Astrocyte (in vitro differentiated cells and primary cell): ENCODE measurements around the gene ISY1. TPM values are rescaled to one million over a fixed set of nuclear protein-coding genes. Genes with fewer than 3 reads are reported as not detected.

Experiments
- DNase-seq: peaks from one replicate; pipeline ENCODE4 v3.0.0-alpha.2; 2010; ENCODE audit warnings: low read depth
- FAIRE-seq: peaks from 2 replicates; lab custom pipeline; 2011; peaks lifted over from hg19 to GRCh38; lab: Jason Lieb, UNC
- H2AFZ ChIP-seq: 2 replicates; pipeline ENCODE4 v1.6.0; 2012; ENCODE audit warnings: low read depth, low read length, inconsistent platforms
- H3K27ac ChIP-seq: 2 replicates; pipeline ENCODE4 v1.5.1; 2011; ENCODE audit warnings: low read depth, low read length, inconsistent platforms
- H3K27me3 ChIP-seq: 2 replicates; pipeline ENCODE4 v1.6.0; 2011; ENCODE audit warnings: low read length, inconsistent platforms; ENCODE audit not compliant: insufficient read depth
- H3K36me3 ChIP-seq: 2 replicates; pipeline ENCODE4 v1.5.1; 2011; ENCODE audit warnings: low read length, inconsistent platforms; ENCODE audit not compliant: insufficient read depth
- H3K4me1 ChIP-seq: 2 replicates; pipeline ENCODE4 v1.5.1; 2011; ENCODE audit warnings: low read length, inconsistent platforms; ENCODE audit not compliant: insufficient read depth
- H3K4me2 ChIP-seq: 2 replicates; pipeline ENCODE4 v1.6.0; 2012; ENCODE audit warnings: low read length, inconsistent platforms
- H3K4me3 ChIP-seq: 2 replicates; pipeline ENCODE4 v1.5.1; 2011; ENCODE audit warnings: low read depth, mild to moderate bottlenecking, low read length, inconsistent platforms; ENCODE audit not compliant: insufficient read depth
- H3K79me2 ChIP-seq: 2 replicates; pipeline ENCODE4 v1.6.0; 2012; ENCODE audit warnings: mild to moderate bottlenecking, low read length, inconsistent platforms; ENCODE audit not compliant: insufficient read depth
- H3K9ac ChIP-seq: 2 replicates; pipeline ENCODE4 v1.6.0; 2012; ENCODE audit warnings: mild to moderate bottlenecking, low read length, inconsistent platforms
- H3K9me3 ChIP-seq: 2 replicates; pipeline ENCODE4 v1.5.1; 2012; ENCODE audit warnings: low read depth, mild to moderate bottlenecking, low read length, inconsistent platforms; ENCODE audit not compliant: insufficient read depth
- H4K20me1 ChIP-seq: 2 replicates; pipeline ENCODE4 v1.6.0; 2012; ENCODE audit warnings: low read length, inconsistent platforms; ENCODE audit not compliant: insufficient read depth
- H3K27ac Mint-ChIP-seq: one replicate; pipeline ENCODE4 v1.8.0; 2021; ENCODE audit warnings: mild to moderate bottlenecking, mixed read lengths; ENCODE audit not compliant: unreplicated experiment
- H3K27me3 Mint-ChIP-seq: one replicate; pipeline ENCODE4 v1.8.0; 2021; ENCODE audit warnings: low read depth, mixed read lengths; ENCODE audit not compliant: unreplicated experiment
- H3K36me3 Mint-ChIP-seq: one replicate; pipeline ENCODE4 v1.8.0; 2021; ENCODE audit warnings: low read depth, mixed read lengths; ENCODE audit not compliant: unreplicated experiment
- H3K4me1 Mint-ChIP-seq: one replicate; pipeline ENCODE4 v1.8.0; 2021; ENCODE audit warnings: low read depth, mixed read lengths; ENCODE audit not compliant: unreplicated experiment
- H3K4me3 Mint-ChIP-seq: one replicate; pipeline ENCODE4 v1.8.0; 2021; ENCODE audit warnings: mild to moderate bottlenecking, moderate library complexity, mixed read lengths; ENCODE audit not compliant: unreplicated experiment
- H3K9me3 Mint-ChIP-seq: one replicate; pipeline ENCODE4 v1.8.0; 2021; ENCODE audit warnings: mild to moderate bottlenecking, mixed read lengths; ENCODE audit not compliant: unreplicated experiment
- CTCF ChIP-seq: IDR thresholded peaks from 2 replicates; pipeline ENCODE4 v1.5.1; 2011; ENCODE audit warnings: low read depth, mild to moderate bottlenecking, inconsistent platforms, low read length, moderate library complexity; ENCODE audit not compliant: insufficient read depth
- EZH2 ChIP-seq: IDR thresholded peaks from 2 replicates; pipeline ENCODE4 v1.6.1; 2012; ENCODE audit warnings: mild to moderate bottlenecking, low read length, inconsistent platforms; ENCODE audit not compliant: insufficient read depth
- total RNA-seq: library from RNA; stranded (reverse); gene quantifications from 2 replicates; pipeline ENCODE4 v1.2.1, GENCODE V29; 2021

ISY1 gene
- total RNA-seq, 1 donor from 2014 or later: 26.6 TPM

GRCh38 chr3:129120254-129121004 is 40.4 kb downstream of the ISY1 start:
- no peak for FAIRE-seq
- Mint-ChIP-seq H3K27me3 (no peaks in the 10 kb centered on the region), H3K4me3 (peak overlapping the region; percentile 88), H3K9me3 (no peaks in the 10 kb centered on the region), H3K4me1 (peaks cover 32% of the 10 kb centered on the region), H3K27ac (peak overlapping the region; percentile 73), H3K36me3 (peaks cover 3% of the 10 kb centered on the region)
- DNase-seq: peak; percentile 80
- H3K79me2 ChIP-seq: peaks cover 47% of the 10 kb centered on the region
- peak overlapping the region; percentile 77 for H3K4me3 ChIP-seq
- peak overlapping the region; percentile 46 for H2AFZ ChIP-seq
- H3K36me3 ChIP-seq: peaks cover 8% of the 10 kb centered on the region
- H3K4me1 ChIP-seq: peaks cover 12% of the 10 kb centered on the region
- no peaks in the 10 kb centered on the region for H3K9me3 ChIP-seq
- peak overlapping the region; percentile 64 for H3K27ac ChIP-seq
- TF ChIP-seq CTCF: peak; percentile 6
- TF ChIP-seq EZH2: no peak
- no peaks in the 10 kb centered on the region for H3K27me3 ChIP-seq
- H3K4me2 ChIP-seq: peak overlapping the region; percentile 91
- H4K20me1 ChIP-seq: peaks cover 46% of the 10 kb centered on the region
- H3K9ac ChIP-seq: peak overlapping the region; percentile 81

GRCh38 chr3:129119365-129120100 is 41.3 kb downstream of the ISY1 start:
- TF ChIP-seq CTCF (no peak), EZH2 (no peak)
- no peak for FAIRE-seq
- Histone ChIP-seq H3K4me1 (peaks cover 12% of the 10 kb centered on the region), H3K4me2 (peak overlapping the region; percentile 91), H3K9me3 (no peaks in the 10 kb centered on the region), H3K27me3 (no peaks in the 10 kb centered on the region), H3K36me3 (peaks cover 10% of the 10 kb centered on the region), H3K4me3 (peak overlapping the region; percentile 77), H4K20me1 (peaks cover 52% of the 10 kb centered on the region), H2AFZ (no peak overlapping the region), H3K79me2 (peaks cover 53% of the 10 kb centered on the region), H3K27ac (peak overlapping the region; percentile 64), H3K9ac (peak overlapping the region; percentile 81)
- Mint-ChIP-seq H3K4me3 (peak overlapping the region; percentile 88), H3K27ac (peak overlapping the region; percentile 73), H3K9me3 (no peaks in the 10 kb centered on the region), H3K4me1 (peaks cover 32% of the 10 kb centered on the region), H3K27me3 (no peaks in the 10 kb centered on the region), H3K36me3 (peaks cover 3% of the 10 kb centered on the region)
- no peak for DNase-seq
